Thymus (tissue), 11 donors: Measurements from ENCODE around the gene RNF5. TPM values are rescaled to one million over a fixed set of nuclear protein-coding genes. Genes with fewer than 3 reads are reported as not detected.
"Not testable (repeated sequence)": the region's sequence is repeated elsewhere in the genome, so short reads cannot be mapped to it uniquely, and the experiment has no call there.

Experiments
- DNase-seq, 9 donors: peaks; one replicate each; pipeline ENCODE4 v3.0.0-alpha.2; 2013; ENCODE audit warnings: low spot score in 9 of 9, low read depth in 6 of 9, missing footprints in 1 of 9
- H3K27ac ChIP-seq, 2 donors: one replicate each; pipeline ENCODE4 v1.5.1; 2013; ENCODE audit warnings: control low read depth in 1 of 2, low read depth in 1 of 2, low read length in 1 of 2, mild to moderate bottlenecking in 1 of 2, moderate library complexity in 1 of 2
- H3K27me3 ChIP-seq, 2 donors: one replicate each; pipeline ENCODE4 v1.5.1; 2013; ENCODE audit warnings: low read length in 1 of 2; ENCODE audit not compliant: control insufficient read depth in 2 of 2, insufficient read depth in 1 of 2
- H3K36me3 ChIP-seq, 2 donors: one replicate each; pipeline ENCODE4 v1.5.1; 2013; ENCODE audit warnings: low read length in 1 of 2, mild to moderate bottlenecking in 1 of 2, moderate library complexity in 1 of 2; ENCODE audit not compliant: control insufficient read depth in 2 of 2, insufficient read depth in 2 of 2
- H3K4me1 ChIP-seq, 2 donors: one replicate each; pipeline ENCODE4 v1.5.1; 2013; ENCODE audit warnings: low read length in 2 of 2; ENCODE audit not compliant: control insufficient read depth in 2 of 2, insufficient read depth in 2 of 2
- H3K4me3 ChIP-seq, 2 donors: one replicate each; pipeline ENCODE4 v1.5.1; 2013; ENCODE audit warnings: low read length in 2 of 2, control low read depth in 1 of 2, mild to moderate bottlenecking in 1 of 2
- H3K9me3 ChIP-seq, 2 donors: one replicate each; pipeline ENCODE4 v1.5.1; 2013; ENCODE audit warnings: low read length in 1 of 2, mild to moderate bottlenecking in 1 of 2; ENCODE audit not compliant: control insufficient read depth in 2 of 2, insufficient read depth in 1 of 2
- WGBS: extraction: QIAGEN DNeasy Blood & Tissue Kit; methylation state at CpG from one replicate; pipeline ENCODE4 v1.1.7; 2013; 5-methylcytosine and 5-hydroxymethylcytosine counted together
- polyA plus RNA-seq: library from polyadenylated mRNA; stranded (reverse); fragments of 200-250 nt; gene quantifications from one replicate; pipeline ENCODE4 v1.2.3, GENCODE V29; 2013
- total RNA-seq: library from RNA; stranded (reverse); fragments of 120-200 nt; gene quantifications from one replicate; pipeline ENCODE4 v1.2.4, GENCODE V29; 2013
- donor health status: healthy.

RNF5 gene
- total and polyA plus RNA-seq, 2 donors, result 62.8 to 77.3 TPM

GRCh38 chr6:32210191-32210601 lies 32.0 kb downstream of the RNF5 start:
- no peak for DNase-seq
- WGBS, result 93% methylated on average over 5 of the region's 5 CpGs
- Histone ChIP-seq H3K36me3 (no peaks in the 10 kb centered on the region), H3K4me1 (peaks cover 0 to 17% of the 10 kb centered on the region in 2 donors), H3K27ac (no peak overlapping the region), H3K9me3 (no peaks in the 10 kb centered on the region), H3K4me3 (no peak overlapping the region), H3K27me3 (no peaks in the 10 kb centered on the region)

GRCh38 chr6:32211432-32211831 lies 33.2 kb downstream of the RNF5 start:
- not testable (repeated sequence) for H3K27ac ChIP-seq, H3K36me3 ChIP-seq, H3K9me3 ChIP-seq, DNase-seq, H3K27me3 ChIP-seq, H3K4me3 ChIP-seq
- 92% methylated on average over 4 of the region's 4 CpGs for WGBS
- H3K4me1 ChIP-seq, result peaks cover 0 to 17% of the 10 kb centered on the region in 2 donors

- H3K4me3 ChIP-seq, result no peak overlapping the region
- no peaks in the 10 kb centered on the region for H3K36me3 ChIP-seq
- 85% methylated on average over 12 of the region's 12 CpGs for WGBS
- H3K27me3 ChIP-seq, result no peaks in the 10 kb centered on the region
- H3K4me1 ChIP-seq, result peaks cover 0 to 17% of the 10 kb centered on the region in 2 donors
- no peaks in the 10 kb centered on the region for H3K9me3 ChIP-seq
- no peak for DNase-seq
- no peak overlapping the region for H3K27ac ChIP-seq
Observed at GRCh38 chr6:32212076-32212760, 34.0 kb downstream of the RNF5 start.

GRCh38 chr6:32213649-32214048 lies 35.4 kb downstream of the RNF5 start:
- Histone ChIP-seq H3K9me3 (no peaks in the 10 kb centered on the region), H3K27me3 (no peaks in the 10 kb centered on the region), H3K27ac (no peak overlapping the region), H3K4me1 (peaks cover 0 to 17% of the 10 kb centered on the region in 2 donors), H3K36me3 (no peaks in the 10 kb centered on the region), H3K4me3 (no peak overlapping the region)
- no peak for DNase-seq
- 93% methylated on average over 6 of the region's 6 CpGs for WGBS

DNA sequence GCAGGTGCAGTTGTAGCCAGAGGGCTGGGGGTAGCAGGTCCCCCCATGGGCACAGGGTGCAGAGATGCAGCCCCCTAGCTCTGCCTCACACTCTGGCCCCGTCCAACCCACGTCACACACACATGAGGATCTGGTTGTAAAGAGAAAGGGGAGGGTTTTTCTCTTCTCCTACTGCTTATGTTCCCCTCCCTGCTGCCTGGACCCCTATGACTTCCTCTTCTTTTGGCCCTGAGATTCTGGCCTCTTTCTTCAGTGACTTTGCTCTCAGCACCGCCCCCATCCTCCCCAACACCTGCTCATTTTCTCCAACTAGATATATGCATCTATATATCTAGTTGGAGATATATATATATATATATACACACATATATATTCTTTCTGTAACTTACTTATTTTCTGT lies 35.9 kb downstream of the RNF5 start:
- 44% methylated on average over 3 of the region's 3 CpGs for WGBS

DNA sequence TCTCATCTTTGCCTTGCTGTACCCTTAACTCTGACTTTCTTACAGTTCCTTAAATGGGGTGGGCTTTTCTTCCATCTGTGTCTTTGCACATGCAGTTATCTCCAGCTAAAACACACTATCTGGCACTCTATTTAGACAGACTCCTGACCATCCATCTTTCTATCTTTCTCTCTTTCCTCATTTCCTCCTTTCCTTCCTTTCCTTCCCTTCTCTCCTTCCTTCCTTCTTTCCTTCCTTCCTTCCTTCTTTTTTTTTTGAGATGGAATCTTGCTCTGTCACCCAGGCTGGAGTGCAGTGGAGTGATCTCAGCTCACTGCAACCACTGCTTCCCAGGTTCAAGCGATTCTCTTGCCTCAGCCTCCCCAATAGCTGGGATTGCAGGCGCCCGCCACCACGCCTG lies 37.4 kb downstream of the RNF5 start:
- Histone ChIP-seq H3K4me1 (peaks cover 0 to 17% of the 10 kb centered on the region in 2 donors), H3K36me3 (no peaks in the 10 kb centered on the region), H3K9me3 (no peaks in the 10 kb centered on the region), H3K27me3 (no peaks in the 10 kb centered on the region), H3K27ac (no peak overlapping the region), H3K4me3 (no peak overlapping the region)
- 98% methylated on average over 4 of the region's 4 CpGs for WGBS
- no peak for DNase-seq

More for the DNA sequence above, 35.9 kb downstream of the RNF5 start:
- Histone ChIP-seq H3K27ac (peak overlapping the region in 1 of 2 donors; percentile 61), H3K27me3 (no peaks in the 10 kb centered on the region), H3K9me3 (no peaks in the 10 kb centered on the region), H3K36me3 (no peaks in the 10 kb centered on the region), H3K4me3 (no peak overlapping the region), H3K4me1 (peaks cover 0 to 17% of the 10 kb centered on the region in 2 donors)
- DNase-seq, result peak in 1 of 9 donors; percentile 47

- H3K4me3 ChIP-seq, result no peak overlapping the region
- no peaks in the 10 kb centered on the region for H3K36me3 ChIP-seq
- no peaks in the 10 kb centered on the region for H3K9me3 ChIP-seq
- no peak for DNase-seq
- WGBS, result 92% methylated on average over 10 of the region's 10 CpGs
- no peak overlapping the region for H3K27ac ChIP-seq
- no peaks in the 10 kb centered on the region for H3K27me3 ChIP-seq
- peaks cover 0 to 17% of the 10 kb centered on the region in 2 donors for H3K4me1 ChIP-seq
Observed at GRCh38 chr6:32216285-32216684, 38.1 kb downstream of the RNF5 start.

GRCh38 chr6:32216998-32217397 lies 38.8 kb downstream of the RNF5 start:
- 97% methylated on average over 11 of the region's 11 CpGs for WGBS
- no peaks in the 10 kb centered on the region for H3K36me3 ChIP-seq
- no peaks in the 10 kb centered on the region for H3K9me3 ChIP-seq
- H3K27me3 ChIP-seq, result no peaks in the 10 kb centered on the region
- H3K4me1 ChIP-seq, result peaks cover 0 to 20% of the 10 kb centered on the region in 2 donors
- H3K4me3 ChIP-seq, result no peak overlapping the region
- no peak for DNase-seq
- H3K27ac ChIP-seq, result no peak overlapping the region

DNA sequence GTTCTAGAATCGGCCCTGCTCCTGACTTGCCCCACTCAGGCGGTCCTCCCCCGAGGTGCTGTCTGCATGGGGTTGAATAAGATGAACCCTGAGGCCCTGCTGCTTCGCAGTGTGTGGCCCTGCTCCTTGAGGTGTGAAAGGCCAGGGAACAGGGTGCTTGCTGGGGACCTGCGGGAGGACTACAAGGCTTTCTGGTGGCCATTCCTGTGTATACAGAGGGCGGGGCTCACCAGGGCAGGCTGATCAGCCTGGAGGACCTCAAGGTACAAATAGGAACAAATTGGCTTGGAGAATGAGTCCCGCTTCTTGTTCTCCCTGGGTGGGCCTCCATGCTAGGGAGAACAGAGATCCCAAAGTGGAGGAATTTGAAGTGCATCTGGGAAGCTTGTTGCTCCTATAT lies 40.0 kb downstream of the RNF5 start:
- no peaks in the 10 kb centered on the region for H3K36me3 ChIP-seq
- no peak overlapping the region for H3K4me3 ChIP-seq
- no peak overlapping the region for H3K27ac ChIP-seq
- H3K27me3 ChIP-seq, result no peaks in the 10 kb centered on the region
- no peak for DNase-seq
- peaks cover 5 to 31% of the 10 kb centered on the region in 2 donors for H3K4me1 ChIP-seq
- 81% methylated on average over 7 of the region's 7 CpGs for WGBS
- H3K9me3 ChIP-seq, result no peaks in the 10 kb centered on the region
